GM18858 (cell line): ENCODE data around the gene ABCG4.
"Not testable (repeated sequence)": the region's sequence is repeated elsewhere in the genome, so short reads cannot be mapped to it uniquely, and the experiment has no call there.

Experiments
- ATAC-seq: cut with Tn5 transposase; IDR thresholded peaks from one replicate; pipeline ENCODE4 v1.9.1; 2021; ENCODE audit not compliant: unreplicated experiment

ABCG4 gene

GRCh38 chr11:119152604-119153003, 3.8 kb downstream of the ABCG4 start:
- no peak for ATAC-seq

- ATAC-seq, result no peak
Observed at GRCh38 chr11:119153049-119153818, 4.4 kb downstream of the ABCG4 start.

GRCh38 chr11:119154178-119154577, 5.3 kb downstream of the ABCG4 start:
- no peak for ATAC-seq

GRCh38 chr11:119155733-119156492, 7.1 kb downstream of the ABCG4 start:
- no peak for ATAC-seq

GRCh38 chr11:119156496-119156895, 7.6 kb downstream of the ABCG4 start:
- no peak for ATAC-seq

- ATAC-seq, result no peak
Observed at GRCh38 chr11:119157063-119157462, 8.2 kb downstream of the ABCG4 start.

GRCh38 chr11:119158467-119158866, 9.6 kb downstream of the ABCG4 start:
- no peak for ATAC-seq

GRCh38 chr11:119160151-119160550, 11.3 kb downstream of the ABCG4 start:
- ATAC-seq, result no peak

GRCh38 chr11:119161871-119162270, 13.0 kb downstream of the ABCG4 start:
- ATAC-seq, result no peak

- ATAC-seq, result no peak
Observed at GRCh38 chr11:119166368-119167076, 17.7 kb downstream of the ABCG4 start.

- ATAC-seq, result not testable (repeated sequence)
Observed at GRCh38 chr11:119167077-119167458, 18.2 kb downstream of the ABCG4 start.

GRCh38 chr11:119167933-119168332, 19.1 kb downstream of the ABCG4 start:
- no peak for ATAC-seq

- ATAC-seq, result peak; percentile 78
Observed at GRCh38 chr11:119168471-119169281, 19.8 kb downstream of the ABCG4 start, which contains the start of gene NLRX1. NLRX1 (plus strand) TSS chr11:119168725; CDS start chr11:119171404, 2,679 bp downstream.

- ATAC-seq, result no peak
Observed at GRCh38 chr11:119169282-119169719, 20.4 kb downstream of the ABCG4 start.

- ATAC-seq, result no peak
Observed at GRCh38 chr11:119172513-119172912, 23.7 kb downstream of the ABCG4 start.

- ATAC-seq, result no peak
Observed at GRCh38 chr11:119173453-119173852, 24.6 kb downstream of the ABCG4 start.

- ATAC-seq, result no peak
Observed at GRCh38 chr11:119175493-119176077, 26.7 kb downstream of the ABCG4 start.

GRCh38 chr11:119178166-119178680, 29.4 kb downstream of the ABCG4 start:
- no peak for ATAC-seq

- no peak for ATAC-seq
Observed at GRCh38 chr11:119179342-119179741, 30.5 kb downstream of the ABCG4 start.

GRCh38 chr11:119179983-119180382, 31.1 kb downstream of the ABCG4 start:
- ATAC-seq, result no peak
